ENCODE results near the gene NR2C2. TPM values are rescaled to one million over a fixed set of nuclear protein-coding genes. Genes with fewer than 3 reads are reported as not detected.

NR2C2 gene
- total RNA-seq, 6 experiments from 2014 or later: 23.7 to 35.2 (median 28.6) TPM

DNA sequence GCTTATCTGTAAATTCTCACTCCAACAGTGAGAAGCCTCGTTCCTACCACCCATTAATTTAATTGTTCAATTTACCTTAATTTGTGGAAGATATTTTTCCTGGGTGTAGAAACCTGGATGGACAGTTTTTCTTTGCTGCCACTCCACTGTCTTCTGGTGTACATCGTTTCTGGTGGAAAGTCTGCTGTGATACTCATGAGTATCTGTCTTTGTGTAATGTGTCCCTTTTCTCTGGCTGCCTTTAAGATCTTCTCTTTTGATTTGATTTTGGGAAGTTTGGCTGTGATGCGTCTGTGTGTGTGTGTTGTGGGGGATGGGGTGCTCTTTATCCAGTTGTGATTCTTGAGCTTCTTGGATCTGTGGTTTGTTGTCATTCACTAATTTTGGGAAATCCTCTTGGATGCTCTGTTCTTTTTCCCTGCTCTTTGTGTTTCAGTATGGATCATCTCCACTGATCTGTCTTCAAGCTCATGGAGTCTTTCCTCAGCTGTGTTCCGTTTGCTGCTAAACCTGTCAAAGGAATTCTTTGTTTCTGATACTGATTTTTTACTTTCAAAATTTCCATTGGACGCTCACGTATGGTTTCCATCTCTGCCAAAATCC is 42.2 kb upstream of the NR2C2 start:
- TF ChIP-seq, protein P1, sequence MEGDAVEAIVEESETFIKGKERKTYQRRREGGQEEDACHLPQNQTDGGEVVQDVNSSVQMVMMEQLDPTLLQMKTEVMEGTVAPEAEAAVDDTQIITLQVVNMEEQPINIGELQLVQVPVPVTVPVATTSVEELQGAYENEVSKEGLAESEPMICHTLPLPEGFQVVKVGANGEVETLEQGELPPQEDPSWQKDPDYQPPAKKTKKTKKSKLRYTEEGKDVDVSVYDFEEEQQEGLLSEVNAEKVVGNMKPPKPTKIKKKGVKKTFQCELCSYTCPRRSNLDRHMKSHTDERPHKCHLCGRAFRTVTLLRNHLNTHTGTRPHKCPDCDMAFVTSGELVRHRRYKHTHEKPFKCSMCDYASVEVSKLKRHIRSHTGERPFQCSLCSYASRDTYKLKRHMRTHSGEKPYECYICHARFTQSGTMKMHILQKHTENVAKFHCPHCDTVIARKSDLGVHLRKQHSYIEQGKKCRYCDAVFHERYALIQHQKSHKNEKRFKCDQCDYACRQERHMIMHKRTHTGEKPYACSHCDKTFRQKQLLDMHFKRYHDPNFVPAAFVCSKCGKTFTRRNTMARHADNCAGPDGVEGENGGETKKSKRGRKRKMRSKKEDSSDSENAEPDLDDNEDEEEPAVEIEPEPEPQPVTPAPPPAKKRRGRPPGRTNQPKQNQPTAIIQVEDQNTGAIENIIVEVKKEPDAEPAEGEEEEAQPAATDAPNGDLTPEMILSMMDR (IDR thresholded peaks at IDR 0.05): no peak
- DNase-seq: no peak
- H3K36me3 Mint-ChIP-seq (ENCODE audit: low read depth): peaks cover 13% of the 10 kb centered on the region
- peaks cover 12% of the 10 kb centered on the region for H3K9me3 Mint-ChIP-seq
- H3K4me1 Mint-ChIP-seq (ENCODE audit: low read depth): no peaks in the 10 kb centered on the region
- H3K27me3 Mint-ChIP-seq (ENCODE audit: insufficient read depth): peaks cover 22% of the 10 kb centered on the region
- no peak overlapping the region for H3K4me3 Mint-ChIP-seq
- H3K27ac Mint-ChIP-seq: no peak overlapping the region

DNA sequence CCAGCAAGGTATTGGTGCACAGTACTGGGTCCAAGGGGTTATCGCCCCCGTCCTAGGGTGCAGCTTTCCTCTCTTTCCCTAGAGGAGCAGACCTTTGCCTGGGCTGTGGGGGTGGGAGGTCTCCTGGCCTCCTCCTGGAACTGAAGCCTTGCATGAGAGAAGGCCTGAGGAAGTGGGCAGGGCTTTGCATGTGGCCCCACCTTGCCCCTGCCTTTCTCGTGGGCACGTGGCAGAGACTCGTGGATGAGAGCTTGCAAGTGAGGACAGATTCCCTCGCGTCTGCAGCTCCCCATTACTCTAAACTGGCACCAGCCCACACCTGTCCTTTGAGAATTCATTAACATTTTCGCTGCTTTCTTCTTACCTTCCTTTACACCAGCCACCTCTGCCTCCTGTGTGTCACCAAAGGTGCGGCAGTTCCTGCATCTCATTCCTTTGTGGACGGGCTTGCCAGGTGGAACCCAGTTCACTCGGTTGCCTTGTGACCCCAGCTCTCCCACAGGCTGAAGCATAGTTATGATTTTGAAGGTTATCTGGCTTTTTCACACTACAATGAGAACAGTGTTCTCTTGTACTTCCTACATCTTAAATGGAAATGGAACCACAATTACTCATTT is 40.9 kb upstream of the NR2C2 start:
- Mint-ChIP-seq H3K4me1 (ENCODE audit: low read depth) (no peaks in the 10 kb centered on the region), H3K27ac (no peak overlapping the region), H3K9me3 (peaks cover 12% of the 10 kb centered on the region), H3K27me3 (ENCODE audit: insufficient read depth) (peaks cover 24% of the 10 kb centered on the region), H3K4me3 (no peak overlapping the region), H3K36me3 (ENCODE audit: low read depth) (peaks cover 13% of the 10 kb centered on the region)
- TF ChIP-seq, protein P1 (IDR thresholded peaks at IDR 0.05): no peak
- no peak for DNase-seq

- TF ChIP-seq, protein P1 (IDR thresholded peaks at IDR 0.05): no peak
- H3K9me3 Mint-ChIP-seq: peaks cover 12% of the 10 kb centered on the region
- no peak for DNase-seq
- peaks cover 13% of the 10 kb centered on the region for H3K36me3 Mint-ChIP-seq (ENCODE audit: low read depth)
- H3K27me3 Mint-ChIP-seq (ENCODE audit: insufficient read depth): peaks cover 21% of the 10 kb centered on the region
- no peak overlapping the region for H3K4me3 Mint-ChIP-seq
- no peak overlapping the region for H3K27ac Mint-ChIP-seq
- H3K4me1 Mint-ChIP-seq (ENCODE audit: low read depth): no peaks in the 10 kb centered on the region
These were observed 40.1 kb upstream of the NR2C2 start for GRCh38 chr3:14907043-14907966.

DNA sequence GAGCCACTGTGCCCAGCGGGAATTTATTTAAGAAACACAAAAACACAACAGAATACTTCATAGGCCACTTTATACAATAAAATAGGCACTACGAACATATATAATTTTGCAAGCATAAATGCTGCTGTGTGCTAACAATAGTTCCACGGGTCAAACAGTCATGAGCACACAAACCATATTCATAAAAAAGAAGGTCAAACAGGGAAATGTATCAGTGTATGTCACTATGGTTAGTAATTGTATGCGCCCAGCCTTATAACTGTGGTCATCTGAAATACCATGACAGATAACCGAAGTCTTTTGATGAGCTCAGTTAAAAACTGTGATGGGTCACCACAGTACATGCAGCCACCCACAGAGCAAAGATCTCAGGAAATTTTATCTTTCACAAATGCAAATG is 38.1 kb upstream of the NR2C2 start:
- H3K27ac Mint-ChIP-seq: no peak overlapping the region
- H3K4me1 Mint-ChIP-seq (ENCODE audit: low read depth): no peaks in the 10 kb centered on the region
- peaks cover 12% of the 10 kb centered on the region for H3K9me3 Mint-ChIP-seq
- no peak for DNase-seq
- H3K36me3 Mint-ChIP-seq (ENCODE audit: low read depth): peaks cover 13% of the 10 kb centered on the region
- peaks cover 34% of the 10 kb centered on the region for H3K27me3 Mint-ChIP-seq (ENCODE audit: insufficient read depth)
- TF ChIP-seq, protein P1 (IDR thresholded peaks at IDR 0.05): no peak
- no peak overlapping the region for H3K4me3 Mint-ChIP-seq

GRCh38 chr3:14911651-14912050 is 35.7 kb upstream of the NR2C2 start:
- TF ChIP-seq, protein P1 (IDR thresholded peaks at IDR 0.05): no peak
- Mint-ChIP-seq H3K4me3 (no peak overlapping the region), H3K27me3 (ENCODE audit: insufficient read depth) (peaks cover 36% of the 10 kb centered on the region), H3K9me3 (no peaks in the 10 kb centered on the region), H3K4me1 (ENCODE audit: low read depth) (no peaks in the 10 kb centered on the region), H3K36me3 (ENCODE audit: low read depth) (no peaks in the 10 kb centered on the region), H3K27ac (no peak overlapping the region)
- no peak for DNase-seq

All from HFFc6 (cell line).